ENCODE data around the gene C22orf23. TPM values are rescaled to one million over a fixed set of nuclear protein-coding genes. Genes with fewer than 3 reads are reported as not detected.
"Not testable (repeated sequence)": the region's sequence is repeated elsewhere in the genome, so short reads cannot be mapped to it uniquely, and the experiment has no call there.

The C22orf23 gene
- total RNA-seq, 1 experiment from 2014 or later = 0.52 TPM

DNA sequence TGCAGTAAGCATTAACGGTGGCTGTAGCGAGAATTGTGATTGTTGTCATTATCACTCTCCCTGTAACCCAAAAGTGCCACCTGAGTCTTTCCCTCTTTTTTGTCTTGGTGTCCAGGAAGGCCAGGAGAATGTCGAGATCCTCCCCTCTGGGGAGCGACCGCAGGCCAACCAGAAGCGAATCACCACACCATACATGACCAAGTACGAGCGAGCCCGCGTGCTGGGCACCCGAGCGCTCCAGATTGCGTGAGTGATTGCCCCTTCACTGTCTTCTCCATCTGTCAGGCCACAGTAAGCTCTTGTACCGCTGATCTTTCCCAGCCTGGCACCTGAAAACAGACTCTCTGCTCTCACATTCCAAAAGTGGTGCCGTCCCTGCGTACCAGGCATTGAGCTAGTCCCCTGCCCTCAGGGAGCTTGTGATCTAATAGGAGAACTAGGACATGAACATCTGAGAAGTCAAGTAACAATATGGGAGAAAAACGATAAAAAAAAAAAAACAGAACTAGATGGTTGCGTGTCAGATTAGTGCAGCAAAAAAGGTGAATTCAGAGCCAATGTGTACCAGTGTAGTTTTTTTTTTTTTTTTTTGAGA, 5.9 kb upstream of the C22orf23 start:
- Mint-ChIP-seq H3K9me3 (ENCODE audit: low read depth, unreplicated experiment) (no peaks in the 10 kb centered on the region), H3K36me3 (ENCODE audit: insufficient read depth, unreplicated experiment) (peaks cover 44% of the 10 kb centered on the region), H3K4me3 (ENCODE audit: low read depth, unreplicated experiment) (no peak overlapping the region), H3K27me3 (ENCODE audit: unreplicated experiment) (no peaks in the 10 kb centered on the region), H3K4me1 (ENCODE audit: low read depth, unreplicated experiment) (peaks cover 11% of the 10 kb centered on the region), H3K27ac (ENCODE audit: unreplicated experiment) (no peak overlapping the region)
- intact Hi-C loops (cut with micrococcal nuclease; ENCODE audit: unreplicated experiment) = no loop called here
- DNase-seq = no peak
- no TSS peak for BruUV-seq (replicated peaks)
- TF ChIP-seq, protein P1, sequence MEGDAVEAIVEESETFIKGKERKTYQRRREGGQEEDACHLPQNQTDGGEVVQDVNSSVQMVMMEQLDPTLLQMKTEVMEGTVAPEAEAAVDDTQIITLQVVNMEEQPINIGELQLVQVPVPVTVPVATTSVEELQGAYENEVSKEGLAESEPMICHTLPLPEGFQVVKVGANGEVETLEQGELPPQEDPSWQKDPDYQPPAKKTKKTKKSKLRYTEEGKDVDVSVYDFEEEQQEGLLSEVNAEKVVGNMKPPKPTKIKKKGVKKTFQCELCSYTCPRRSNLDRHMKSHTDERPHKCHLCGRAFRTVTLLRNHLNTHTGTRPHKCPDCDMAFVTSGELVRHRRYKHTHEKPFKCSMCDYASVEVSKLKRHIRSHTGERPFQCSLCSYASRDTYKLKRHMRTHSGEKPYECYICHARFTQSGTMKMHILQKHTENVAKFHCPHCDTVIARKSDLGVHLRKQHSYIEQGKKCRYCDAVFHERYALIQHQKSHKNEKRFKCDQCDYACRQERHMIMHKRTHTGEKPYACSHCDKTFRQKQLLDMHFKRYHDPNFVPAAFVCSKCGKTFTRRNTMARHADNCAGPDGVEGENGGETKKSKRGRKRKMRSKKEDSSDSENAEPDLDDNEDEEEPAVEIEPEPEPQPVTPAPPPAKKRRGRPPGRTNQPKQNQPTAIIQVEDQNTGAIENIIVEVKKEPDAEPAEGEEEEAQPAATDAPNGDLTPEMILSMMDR (IDR thresholded peaks at IDR 0.05; ENCODE audit: unreplicated experiment) = no peak
- CTCF ChIA-PET = interaction anchor here (0.7 to 1.2 kb wide), 2 partner anchors 124 to 142 kb away, joined by 3 to 7 read pairs; no protein-coding TSS in a partner anchor

DNA sequence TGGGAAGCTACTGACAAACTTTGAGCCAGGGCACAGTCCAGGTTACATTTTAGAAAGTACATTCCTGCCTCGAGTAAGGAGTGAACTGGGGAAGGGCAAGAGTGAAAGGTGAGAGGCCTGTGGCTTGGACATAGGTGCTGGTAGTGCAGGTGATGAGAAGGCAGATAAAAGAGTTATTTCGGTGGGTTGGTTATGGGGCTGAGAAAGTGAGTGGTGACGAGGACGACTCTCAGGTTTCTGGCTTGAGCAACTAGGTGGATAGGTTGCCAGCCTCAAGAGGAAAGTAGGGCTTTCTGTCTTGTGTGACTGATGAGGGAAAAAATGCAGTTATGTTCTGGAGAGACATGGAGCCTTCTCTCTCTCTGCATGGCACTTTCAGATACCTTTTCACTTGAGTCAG, 3.8 kb upstream of the C22orf23 start:
- no peak for DNase-seq
- CTCF ChIA-PET = no interaction called here
- Mint-ChIP-seq H3K4me3 (ENCODE audit: low read depth, unreplicated experiment) (no peak overlapping the region), H3K9me3 (ENCODE audit: low read depth, unreplicated experiment) (no peaks in the 10 kb centered on the region), H3K36me3 (ENCODE audit: insufficient read depth, unreplicated experiment) (peaks cover 62% of the 10 kb centered on the region), H3K27ac (ENCODE audit: unreplicated experiment) (no peak overlapping the region), H3K4me1 (ENCODE audit: low read depth, unreplicated experiment) (peaks cover 20% of the 10 kb centered on the region), H3K27me3 (ENCODE audit: unreplicated experiment) (no peaks in the 10 kb centered on the region)
- TF ChIP-seq, protein P1 (IDR thresholded peaks at IDR 0.05; ENCODE audit: unreplicated experiment) = no peak
- intact Hi-C loops (cut with micrococcal nuclease; ENCODE audit: unreplicated experiment) = no loop called here
- no TSS peak for BruUV-seq (replicated peaks)

- H3K9me3 Mint-ChIP-seq (ENCODE audit: low read depth, unreplicated experiment); H3K27me3 Mint-ChIP-seq (ENCODE audit: unreplicated experiment); intact Hi-C loops (cut with micrococcal nuclease; ENCODE audit: unreplicated experiment); BruUV-seq (replicated peaks); H3K27ac Mint-ChIP-seq (ENCODE audit: unreplicated experiment); DNase-seq; H3K4me3 Mint-ChIP-seq (ENCODE audit: low read depth, unreplicated experiment): not testable (repeated sequence)
- peaks cover 62% of the 10 kb centered on the region for H3K36me3 Mint-ChIP-seq (ENCODE audit: insufficient read depth, unreplicated experiment)
- peaks cover 23% of the 10 kb centered on the region for H3K4me1 Mint-ChIP-seq (ENCODE audit: low read depth, unreplicated experiment)
- CTCF ChIA-PET = interaction anchor here (0.6 kb wide), 1 partner anchor 57 kb away, joined by 3 read pairs; no protein-coding TSS in a partner anchor
Measured at GRCh38 chr22:37955825-37956397, 2.5 kb upstream of the C22orf23 start.

DNA sequence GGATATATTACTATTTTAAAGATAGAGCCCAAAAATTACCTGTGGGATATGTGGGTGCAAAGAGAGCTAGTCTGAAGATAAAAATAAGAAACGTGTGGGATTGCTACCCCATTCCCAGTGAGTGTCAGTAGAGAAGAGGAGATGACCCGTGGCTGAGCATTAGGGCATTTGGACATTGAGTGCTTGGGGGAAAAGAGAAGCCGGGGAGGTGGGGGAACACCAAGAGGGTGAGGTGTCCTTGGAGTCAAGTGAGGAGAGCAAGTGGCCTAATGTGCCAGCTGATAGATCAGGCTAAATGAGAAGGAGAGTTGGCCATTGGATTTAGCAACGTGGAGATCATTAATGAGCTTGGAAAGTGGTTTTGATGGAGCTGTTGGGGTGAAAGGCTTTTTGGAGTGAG, 1.3 kb upstream of the C22orf23 start:
- Mint-ChIP-seq H3K27me3 (ENCODE audit: unreplicated experiment) (no peaks in the 10 kb centered on the region), H3K9me3 (ENCODE audit: low read depth, unreplicated experiment) (no peaks in the 10 kb centered on the region), H3K36me3 (ENCODE audit: insufficient read depth, unreplicated experiment) (peaks cover 51% of the 10 kb centered on the region), H3K4me1 (ENCODE audit: low read depth, unreplicated experiment) (peaks cover 23% of the 10 kb centered on the region), H3K27ac (ENCODE audit: unreplicated experiment) (peak overlapping the region; percentile 87), H3K4me3 (ENCODE audit: low read depth, unreplicated experiment) (peak overlapping the region; percentile 94)
- CTCF ChIA-PET = interaction anchor here (0.8 to 1.7 kb wide), 2 partner anchors 11 to 76 kb away, joined by 3 to 8 read pairs; no protein-coding TSS in a partner anchor
- no peak for DNase-seq
- intact Hi-C loops (cut with micrococcal nuclease; ENCODE audit: unreplicated experiment) = no loop called here
- no TSS peak for BruUV-seq (replicated peaks)
- TF ChIP-seq, protein P1 (IDR thresholded peaks at IDR 0.05; ENCODE audit: unreplicated experiment) = no peak

DNA sequence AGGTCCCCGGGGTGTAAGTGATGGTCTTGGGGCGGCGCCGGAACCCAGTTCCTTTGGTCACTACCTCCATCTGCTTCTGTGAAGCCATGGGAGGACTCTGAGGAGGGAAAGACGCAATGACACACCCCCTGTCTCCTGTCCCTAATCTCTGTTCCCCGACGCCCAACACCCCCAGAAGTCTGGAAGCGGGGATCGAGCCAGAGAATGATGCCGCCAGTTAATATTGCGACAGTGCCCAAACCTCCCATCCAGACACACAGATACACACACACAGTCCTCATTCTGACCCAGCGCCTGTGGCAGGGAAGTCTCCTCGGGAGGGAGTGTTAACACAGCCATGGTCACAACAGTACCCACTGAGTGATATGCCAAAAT, 352 bp downstream of the C22orf23 start:
- Mint-ChIP-seq H3K4me1 (ENCODE audit: low read depth, unreplicated experiment) (peaks cover 23% of the 10 kb centered on the region), H3K36me3 (ENCODE audit: insufficient read depth, unreplicated experiment) (peaks cover 35% of the 10 kb centered on the region), H3K4me3 (ENCODE audit: low read depth, unreplicated experiment) (peak overlapping the region; percentile 94), H3K27me3 (ENCODE audit: unreplicated experiment) (no peaks in the 10 kb centered on the region), H3K9me3 (ENCODE audit: low read depth, unreplicated experiment) (no peaks in the 10 kb centered on the region), H3K27ac (ENCODE audit: unreplicated experiment) (peak overlapping the region; percentile 87)
- no TSS peak for BruUV-seq (replicated peaks)
- TF ChIP-seq, protein P1 (IDR thresholded peaks at IDR 0.05; ENCODE audit: unreplicated experiment) = no peak
- CTCF ChIA-PET = interaction anchor here (1.0 to 1.7 kb wide), 3 partner anchors 9 to 56 kb away, joined by 3 to 8 read pairs (median 3); no protein-coding TSS in a partner anchor
- intact Hi-C loops (cut with micrococcal nuclease; ENCODE audit: unreplicated experiment) = no loop called here
- peak; percentile 9 for DNase-seq

DNA sequence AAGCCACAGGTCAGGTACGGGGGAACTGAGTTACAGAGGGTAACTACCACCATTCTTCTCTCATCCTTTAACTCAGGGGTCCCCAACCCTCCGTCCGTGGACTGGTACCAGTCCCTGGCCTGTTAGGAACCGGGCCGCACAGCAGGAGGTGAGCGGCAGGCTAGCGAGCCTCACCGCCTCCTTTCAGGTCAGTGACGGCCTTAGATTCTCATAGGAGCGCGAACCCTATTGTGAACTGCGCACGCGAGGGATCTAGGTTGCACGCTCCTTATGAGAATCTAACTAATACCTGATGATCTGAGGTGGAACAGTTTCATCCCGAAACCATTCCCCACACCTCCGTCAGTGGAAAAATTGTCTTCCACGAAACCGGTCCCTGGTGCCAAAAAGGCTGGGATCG, 772 bp downstream of the C22orf23 start:
- peak overlapping the region; percentile 87 for H3K27ac Mint-ChIP-seq (ENCODE audit: unreplicated experiment)
- peak overlapping the region; percentile 94 for H3K4me3 Mint-ChIP-seq (ENCODE audit: low read depth, unreplicated experiment)
- intact Hi-C loops (cut with micrococcal nuclease; ENCODE audit: unreplicated experiment); DNase-seq; H3K27me3 Mint-ChIP-seq (ENCODE audit: unreplicated experiment); CTCF ChIA-PET; H3K9me3 Mint-ChIP-seq (ENCODE audit: low read depth, unreplicated experiment); BruUV-seq (replicated peaks): not testable (repeated sequence)
- H3K36me3 Mint-ChIP-seq (ENCODE audit: insufficient read depth, unreplicated experiment) = peaks cover 31% of the 10 kb centered on the region
- H3K4me1 Mint-ChIP-seq (ENCODE audit: low read depth, unreplicated experiment) = peaks cover 23% of the 10 kb centered on the region
